NB4 (cell line): ENCODE data around the gene ZNF444.

Source experiments
- DNase-seq: peaks from one replicate; pipeline ENCODE4 v3.0.0; 2010; ENCODE audit warnings: low read depth
- H3K4me3 ChIP-seq: one replicate; pipeline ENCODE4 v1.5.1; 2011; ENCODE audit warnings: mild to moderate bottlenecking, low read depth, low read length, moderate library complexity
- CTCF ChIP-seq: IDR thresholded peaks from one replicate; pipeline ENCODE4 v1.5.1; 2012; ENCODE audit warnings: low read depth, low read length
- MAX ChIP-seq: IDR thresholded peaks from 2 replicates; pipeline ENCODE4 v1.6.1; 2011; ENCODE audit warnings: low read depth, low read length
- MYC ChIP-seq: IDR thresholded peaks from 2 replicates; pipeline ENCODE4 v1.6.1; 2011; ENCODE audit warnings: low read depth, low read length
- POLR2A ChIP-seq: IDR thresholded peaks from 2 replicates; pipeline ENCODE4 v1.6.1; 2011; ENCODE audit warnings: mild to moderate bottlenecking; ENCODE audit not compliant: insufficient read length; ENCODE audit errors: extremely low read depth

Gene ZNF444

GRCh38 chr19:56140583-56141416 lies at the start of gene ZNF444:
TSS of gene ZNF444 (plus strand) at chr19:56141287. CDS start at chr19:56146912, 5,625 bp downstream.
- DNase-seq = peak; percentile 95
- H3K4me3 ChIP-seq = peak within 1 kb of the TSS; percentile 68
- TF ChIP-seq MYC = peak; percentile 45
- TF ChIP-seq CTCF = no peak

GRCh38 chr19:56091751-56092546 lies 49.1 kb upstream of the ZNF444 start:
- no peak for TF ChIP-seq CTCF
- no peak for TF ChIP-seq MAX
- no peak for TF ChIP-seq POLR2A
- no peak for TF ChIP-seq MYC
- no peak overlapping the region for H3K4me3 ChIP-seq
- peak; percentile 42 for DNase-seq

- no peak for DNase-seq
- TF ChIP-seq POLR2A = no peak
- no peak for TF ChIP-seq MAX
- TF ChIP-seq CTCF = no peak
- no peak for TF ChIP-seq MYC
- H3K4me3 ChIP-seq = no peak overlapping the region
Measured at GRCh38 chr19:56092685-56093631, 48.1 kb upstream of the ZNF444 start.

- DNase-seq = no peak
- no peak overlapping the region for H3K4me3 ChIP-seq
- TF ChIP-seq CTCF (no peak), POLR2A (no peak), MAX (no peak), MYC (no peak)
Measured at GRCh38 chr19:56094449-56094848, 46.6 kb upstream of the ZNF444 start.

GRCh38 chr19:56096665-56097064 lies 44.4 kb upstream of the ZNF444 start:
- TF ChIP-seq POLR2A (no peak), MYC (no peak), CTCF (no peak), MAX (no peak)
- H3K4me3 ChIP-seq = no peak overlapping the region
- no peak for DNase-seq
